OCI-LY1 (cell line): ENCODE results near the gene THSD1.

ENCODE experiments used
- EZH2 ChIP-seq: fragments of 200-600 bp; sonication (generic), shearing (Covaris generic); IDR thresholded peaks from 2 replicates; pipeline ENCODE4 v1.8.0; 2017; ENCODE audit warnings: borderline replicate concordance, mixed run types, mild to moderate bottlenecking, antibody characterized with exemption, low read length, moderate library complexity, mixed read lengths
- TF ChIP-seq, protein P1 (sequence below): fragments of 200-600 bp; sonication (generic), shearing (Covaris generic); IDR thresholded peaks from 2 replicates; pipeline ENCODE4 v1.5.1; 2017; ENCODE audit warnings: mild to moderate bottlenecking, antibody characterized with exemption, low read length, moderate library complexity, mixed read lengths

DNA sequence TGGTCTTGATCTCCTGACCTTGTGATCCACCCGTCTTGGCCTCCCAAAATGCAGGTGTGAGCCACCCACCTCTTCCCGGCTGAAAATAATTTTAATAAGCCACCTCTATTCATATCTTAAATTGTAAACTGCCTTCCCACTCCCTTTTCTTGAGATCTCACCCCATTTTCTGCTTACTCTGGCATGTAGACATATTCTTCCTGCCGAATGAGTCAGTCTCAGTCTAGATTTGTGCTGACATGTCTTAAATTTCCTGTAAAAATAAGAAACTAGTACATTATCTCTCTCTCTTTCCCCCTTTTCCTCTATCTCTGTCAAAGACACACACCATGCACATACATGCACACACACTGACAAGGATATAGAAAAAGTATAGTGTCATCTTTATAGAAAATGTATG is 60.9 kb downstream of the THSD1 start:
- TF ChIP-seq, protein P1, sequence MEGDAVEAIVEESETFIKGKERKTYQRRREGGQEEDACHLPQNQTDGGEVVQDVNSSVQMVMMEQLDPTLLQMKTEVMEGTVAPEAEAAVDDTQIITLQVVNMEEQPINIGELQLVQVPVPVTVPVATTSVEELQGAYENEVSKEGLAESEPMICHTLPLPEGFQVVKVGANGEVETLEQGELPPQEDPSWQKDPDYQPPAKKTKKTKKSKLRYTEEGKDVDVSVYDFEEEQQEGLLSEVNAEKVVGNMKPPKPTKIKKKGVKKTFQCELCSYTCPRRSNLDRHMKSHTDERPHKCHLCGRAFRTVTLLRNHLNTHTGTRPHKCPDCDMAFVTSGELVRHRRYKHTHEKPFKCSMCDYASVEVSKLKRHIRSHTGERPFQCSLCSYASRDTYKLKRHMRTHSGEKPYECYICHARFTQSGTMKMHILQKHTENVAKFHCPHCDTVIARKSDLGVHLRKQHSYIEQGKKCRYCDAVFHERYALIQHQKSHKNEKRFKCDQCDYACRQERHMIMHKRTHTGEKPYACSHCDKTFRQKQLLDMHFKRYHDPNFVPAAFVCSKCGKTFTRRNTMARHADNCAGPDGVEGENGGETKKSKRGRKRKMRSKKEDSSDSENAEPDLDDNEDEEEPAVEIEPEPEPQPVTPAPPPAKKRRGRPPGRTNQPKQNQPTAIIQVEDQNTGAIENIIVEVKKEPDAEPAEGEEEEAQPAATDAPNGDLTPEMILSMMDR: no peak
- TF ChIP-seq EZH2: no peak
